Subcutaneous adipose tissue (tissue), 4 donors: ENCODE measurements around the gene TJP1. TPM values are rescaled to one million over a fixed set of nuclear protein-coding genes. Genes with fewer than 3 reads are reported as not detected.

Source experiments
- total RNA-seq, 4 donors: library from RNA; depleted of rRNA; stranded (reverse); fragments of >200 nt; gene quantifications; one replicate each; pipeline ENCODE4 v1.1.0, GENCODE V29; 2016
- TF ChIP-seq, protein P1 (sequence below): fragments of 450-650 bp; IDR thresholded peaks from one replicate; pipeline ENCODE4 v1.5.1; 2016; ENCODE audit warnings: low read depth, mild to moderate bottlenecking, control low read depth, antibody characterized with exemption, moderate library complexity

The TJP1 gene
- total RNA-seq, result 100 to 1,000 TPM in 3 of 4 donors, 10 to 100 TPM in 1; 59.2 to 138 (median 121) TPM

DNA sequence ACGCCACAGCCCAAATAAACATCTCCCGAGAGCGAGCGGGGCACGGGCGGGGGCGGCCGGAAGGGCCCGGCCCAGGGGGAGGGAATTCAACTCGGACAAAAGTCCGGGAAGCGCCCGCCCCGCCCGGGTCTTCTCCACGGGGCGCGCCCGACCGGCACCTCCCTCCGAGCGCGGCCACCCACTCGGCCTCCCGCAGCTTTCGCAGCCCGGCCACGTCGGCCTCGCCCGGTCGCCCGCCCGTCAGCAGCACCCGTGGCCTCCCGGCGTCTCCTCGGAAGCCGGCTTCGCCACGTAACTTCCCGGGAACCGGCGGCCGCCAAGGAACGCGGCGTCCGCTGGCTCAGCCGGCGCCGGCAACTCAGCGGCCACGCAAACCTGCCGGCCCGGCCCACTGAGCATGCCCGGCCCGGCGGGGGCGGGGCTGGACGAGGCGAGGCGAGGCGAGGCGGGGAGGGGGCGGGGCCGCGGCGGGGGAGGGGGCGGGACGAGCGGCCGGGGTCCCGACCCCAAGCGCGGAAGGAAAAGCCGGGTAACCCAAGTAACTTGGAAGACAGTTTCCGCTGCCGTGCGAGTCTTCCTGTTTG, at the start of gene TJP1:
TSS of gene TJP1 (minus strand) at position 369 of the 584 bp plus-strand sequence. CDS start 440 bp downstream, outside the sequence.
- TF ChIP-seq, protein P1, sequence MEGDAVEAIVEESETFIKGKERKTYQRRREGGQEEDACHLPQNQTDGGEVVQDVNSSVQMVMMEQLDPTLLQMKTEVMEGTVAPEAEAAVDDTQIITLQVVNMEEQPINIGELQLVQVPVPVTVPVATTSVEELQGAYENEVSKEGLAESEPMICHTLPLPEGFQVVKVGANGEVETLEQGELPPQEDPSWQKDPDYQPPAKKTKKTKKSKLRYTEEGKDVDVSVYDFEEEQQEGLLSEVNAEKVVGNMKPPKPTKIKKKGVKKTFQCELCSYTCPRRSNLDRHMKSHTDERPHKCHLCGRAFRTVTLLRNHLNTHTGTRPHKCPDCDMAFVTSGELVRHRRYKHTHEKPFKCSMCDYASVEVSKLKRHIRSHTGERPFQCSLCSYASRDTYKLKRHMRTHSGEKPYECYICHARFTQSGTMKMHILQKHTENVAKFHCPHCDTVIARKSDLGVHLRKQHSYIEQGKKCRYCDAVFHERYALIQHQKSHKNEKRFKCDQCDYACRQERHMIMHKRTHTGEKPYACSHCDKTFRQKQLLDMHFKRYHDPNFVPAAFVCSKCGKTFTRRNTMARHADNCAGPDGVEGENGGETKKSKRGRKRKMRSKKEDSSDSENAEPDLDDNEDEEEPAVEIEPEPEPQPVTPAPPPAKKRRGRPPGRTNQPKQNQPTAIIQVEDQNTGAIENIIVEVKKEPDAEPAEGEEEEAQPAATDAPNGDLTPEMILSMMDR, result no peak

DNA sequence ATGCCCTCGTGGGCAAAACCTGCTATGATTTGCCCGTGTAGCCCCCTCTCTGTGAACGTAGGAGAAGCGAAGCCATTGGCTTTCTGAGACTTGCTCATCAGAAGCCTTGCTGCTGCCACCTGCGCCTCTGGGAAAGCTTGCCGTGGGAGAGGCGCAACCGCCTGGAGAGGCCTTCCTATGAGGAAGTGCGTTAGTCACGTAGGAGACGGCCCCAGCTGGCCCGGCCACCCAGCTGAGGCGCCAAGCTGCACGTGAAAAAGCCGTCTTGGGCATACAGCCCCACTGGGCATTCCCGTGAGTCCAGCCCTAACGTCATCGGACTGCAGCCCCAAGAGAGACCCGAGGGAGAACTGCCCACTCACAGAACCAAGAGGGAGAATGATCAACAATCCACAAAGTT, 49.1 kb upstream of the TJP1 start:
- TF ChIP-seq, protein P1, result no peak

DNA sequence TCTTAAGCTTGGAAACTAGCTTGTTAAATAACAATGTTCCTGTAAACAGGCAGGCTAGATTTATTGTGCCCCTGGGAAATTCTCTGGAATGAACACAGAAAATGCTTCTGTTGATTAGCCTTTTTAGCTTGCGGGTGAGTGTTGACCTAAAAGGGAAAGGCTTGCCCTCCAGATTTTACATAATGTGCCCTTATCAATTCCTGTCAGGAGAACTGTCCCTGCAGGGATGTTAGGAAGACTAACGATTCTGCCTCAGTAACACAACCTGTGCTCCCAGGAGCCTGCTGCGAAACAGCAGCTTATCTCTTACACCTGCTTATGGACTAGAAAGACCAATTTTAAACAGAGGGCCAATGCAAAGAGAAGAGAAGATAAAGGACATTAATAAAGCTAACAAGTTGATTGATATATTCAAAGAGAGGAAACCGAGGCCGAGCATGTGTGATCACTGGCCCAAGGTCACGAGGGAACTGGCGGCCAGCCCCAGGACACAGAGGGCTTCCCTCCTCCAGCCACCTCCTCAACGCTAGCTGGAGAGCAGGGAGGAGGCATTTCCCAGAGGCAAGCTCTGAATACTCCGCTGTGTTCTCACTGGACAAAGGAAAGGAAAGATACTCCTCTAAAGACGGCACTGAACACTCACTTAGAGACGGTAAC, 48.4 kb upstream of the TJP1 start:
- TF ChIP-seq, protein P1, result no peak

DNA sequence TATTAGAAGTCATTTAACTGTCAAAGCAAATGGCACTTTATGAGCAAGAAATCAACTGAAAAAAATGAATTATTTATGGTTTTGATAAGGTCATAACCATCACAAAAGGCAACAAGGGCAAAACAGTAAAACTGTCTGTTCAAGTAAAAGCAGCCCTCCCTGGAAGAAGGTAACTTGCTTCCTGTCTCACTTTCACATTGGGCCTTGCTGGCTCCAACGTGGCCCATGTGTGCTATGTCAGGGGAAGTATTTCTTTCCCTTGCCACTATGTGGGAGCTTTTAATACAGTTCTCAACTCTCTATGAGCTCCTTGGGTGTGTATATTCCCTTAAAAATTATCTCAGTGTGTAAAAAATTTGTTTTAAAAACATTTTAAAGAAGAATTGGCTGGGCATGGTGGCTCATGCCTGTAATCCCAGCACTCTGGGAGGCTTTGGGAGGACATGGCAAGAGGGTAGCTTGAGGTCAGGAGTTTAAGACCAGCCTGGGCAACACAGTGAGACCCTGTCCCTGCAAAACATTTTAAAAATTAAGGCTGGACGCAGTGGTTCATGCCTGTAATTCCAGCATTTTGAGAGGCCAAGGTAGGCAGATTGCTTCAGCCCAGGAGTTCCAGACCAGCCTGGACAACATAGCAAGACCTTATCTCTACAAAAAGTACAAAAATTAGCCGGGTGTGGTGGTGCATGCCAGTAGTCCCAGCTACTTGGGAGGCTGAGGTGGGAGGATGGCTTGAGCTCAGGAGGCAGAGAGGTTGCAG, 45.2 kb upstream of the TJP1 start:
- TF ChIP-seq, protein P1, result no peak

DNA sequence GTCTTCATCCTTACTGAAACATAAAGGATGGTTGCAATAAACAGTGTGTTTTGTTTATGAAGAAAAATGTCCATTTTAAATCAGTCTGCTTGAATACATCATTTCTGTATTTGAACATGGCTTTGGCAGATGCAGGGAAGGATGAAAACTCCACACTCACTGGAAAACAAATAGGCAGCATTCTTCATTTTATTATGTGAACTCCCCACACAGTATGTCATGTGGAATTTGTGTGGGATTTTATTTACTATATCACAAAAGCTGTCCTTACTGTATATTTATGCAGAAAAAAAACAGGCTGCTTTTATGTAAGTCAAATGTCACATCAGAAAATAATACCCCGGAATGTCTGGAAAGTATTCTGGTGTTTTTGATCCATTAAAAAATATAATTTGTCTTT, 44.1 kb upstream of the TJP1 start:
- TF ChIP-seq, protein P1, result no peak

DNA sequence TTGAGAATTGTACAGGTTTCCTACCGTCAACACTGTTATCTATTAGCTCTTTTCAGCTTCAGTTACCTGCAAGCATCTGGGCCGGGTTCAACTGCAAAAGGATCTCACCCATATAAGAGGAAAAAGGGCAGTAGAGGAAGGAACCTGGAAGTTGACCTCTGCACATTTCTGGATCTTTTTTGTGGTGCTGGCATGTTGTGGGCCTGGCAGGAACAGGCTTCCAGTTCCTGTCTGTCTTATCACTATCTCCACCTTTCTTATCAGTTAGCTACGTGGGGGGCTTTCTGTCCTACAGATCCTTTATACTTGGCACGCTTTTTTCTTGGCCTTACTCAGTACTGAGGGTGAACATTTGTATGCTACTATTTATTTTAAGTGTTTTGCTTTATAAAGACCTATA, 42.2 kb upstream of the TJP1 start:
- TF ChIP-seq, protein P1, result no peak

DNA sequence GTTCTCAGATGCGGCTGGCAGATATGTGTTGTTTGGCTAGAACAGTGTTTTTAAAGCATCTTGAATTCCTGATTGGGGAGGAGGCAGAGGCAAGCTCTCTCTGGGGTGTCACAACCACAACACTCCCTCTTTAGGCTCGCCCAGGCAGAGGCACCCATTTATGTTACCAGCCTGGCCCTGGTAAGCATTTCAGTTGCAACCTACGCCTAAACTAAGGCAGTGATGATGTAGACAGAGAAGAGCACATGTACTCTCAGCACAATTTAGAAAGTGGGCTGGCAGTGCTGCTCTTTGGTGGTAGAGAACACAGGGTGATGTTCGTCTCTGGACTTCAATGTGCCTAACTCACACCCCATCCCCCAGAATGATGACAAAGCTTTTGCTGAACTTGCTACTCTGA, 41.2 kb upstream of the TJP1 start:
- TF ChIP-seq, protein P1, result no peak
